SK-N-SH treated with all-trans-retinoic acid at 6 μM for 48 hours (cell line): ENCODE results near the gene ARHGAP10.

Experiments used
- ATAC-seq: fragments of 200-7000 bp; cut with Tn5 transposase; 3 replicates; pipeline ENCODE4 v1.9.1; 2020; ENCODE audit warnings: mild to moderate bottlenecking, moderate library complexity
- ARNTL ChIP-seq: fragments of 450-650 bp; formaldehyde crosslinking; IDR thresholded peaks from 2 replicates; pipeline ENCODE4 v1.5.0; 2020; ENCODE audit warnings: low read depth, mild to moderate bottlenecking, moderate library complexity, borderline replicate concordance
- BACH2 ChIP-seq: fragments of 250-450 bp; sonication (Bioruptor Pico); IDR thresholded peaks from 2 replicates; pipeline ENCODE4 v1.9.0; 2021; ENCODE audit warnings: mild to moderate bottlenecking, borderline replicate concordance
- CSDC2 ChIP-seq: fragments of 250-450 bp; sonication (Bioruptor Pico); IDR thresholded peaks from 2 replicates; pipeline ENCODE4 v1.5.0; 2020; ENCODE audit warnings: mild to moderate bottlenecking, moderate library complexity
- ESRRG ChIP-seq: fragments of 250-450 bp; sonication (Bioruptor Pico); IDR thresholded peaks from 2 replicates; pipeline ENCODE4 v1.6.1; 2021; ENCODE audit warnings: mild to moderate bottlenecking
- GLIS3 ChIP-seq: fragments of 250-450 bp; sonication (Bioruptor Pico); IDR thresholded peaks from 2 replicates; pipeline ENCODE4 v1.5.0; 2020; ENCODE audit warnings: mild to moderate bottlenecking, moderate library complexity
- ISL1 ChIP-seq: fragments of 250-450 bp; sonication (Bioruptor Pico); IDR thresholded peaks from 2 replicates; pipeline ENCODE4 v2.1.2; 2022; ENCODE audit warnings: mild to moderate bottlenecking, moderate library complexity
- OSR1 ChIP-seq: fragments of 250-450 bp; sonication (Bioruptor Pico); IDR thresholded peaks from 2 replicates; pipeline ENCODE4 v1.8.0; 2022; ENCODE audit warnings: moderate library complexity, mild to moderate bottlenecking, inconsistent platforms
- PPARA ChIP-seq: fragments of 250-450 bp; sonication (Bioruptor Pico); IDR thresholded peaks from 2 replicates; pipeline ENCODE4 v1.5.0; 2020; ENCODE audit warnings: mild to moderate bottlenecking, borderline replicate concordance
- RARB ChIP-seq: fragments of 250-450 bp; sonication (Bioruptor Pico); IDR thresholded peaks from 2 replicates; pipeline ENCODE4 v1.8.0; 2021; ENCODE audit warnings: mild to moderate bottlenecking, moderate library complexity
- SNAI2 ChIP-seq: fragments of 250-450 bp; sonication (Bioruptor Pico); IDR thresholded peaks from 2 replicates; pipeline ENCODE4 v1.5.0; 2020; ENCODE audit warnings: mild to moderate bottlenecking, moderate library complexity
- TCF4 ChIP-seq: fragments of 250-450 bp; sonication (Bioruptor Pico); IDR thresholded peaks from 2 replicates; pipeline ENCODE4 v1.8.0; 2021; ENCODE audit warnings: mild to moderate bottlenecking, moderate library complexity, borderline replicate concordance
- TOX ChIP-seq: fragments of 250-450 bp; sonication (Bioruptor Pico); IDR thresholded peaks from 2 replicates; pipeline ENCODE4 v1.8.0; 2021; ENCODE audit warnings: mild to moderate bottlenecking, moderate library complexity, borderline replicate concordance
- ZC3H10 ChIP-seq: fragments of 250-450 bp; sonication (Bioruptor Pico); IDR thresholded peaks from 2 replicates; pipeline ENCODE4 v1.5.1; 2021; ENCODE audit warnings: mild to moderate bottlenecking, moderate library complexity
- ZFP3 ChIP-seq: fragments of 250-450 bp; sonication (Bioruptor Pico); IDR thresholded peaks from 2 replicates; pipeline ENCODE4 v1.5.0; 2020; ENCODE audit warnings: mild to moderate bottlenecking, moderate library complexity
- ZFP30 ChIP-seq: fragments of 450-650 bp; formaldehyde crosslinking; IDR thresholded peaks from 2 replicates; pipeline ENCODE4 v1.5.0; 2022; ENCODE audit warnings: mild to moderate bottlenecking, moderate library complexity
- ZNF565 ChIP-seq: fragments of 450-650 bp; formaldehyde crosslinking; conservative IDR thresholded peaks from 2 replicates; pipeline ENCODE4 v1.5.0; 2020; ENCODE audit warnings: low read depth, mild to moderate bottlenecking, moderate library complexity
- ZNF70 ChIP-seq: fragments of 450-650 bp; formaldehyde crosslinking; IDR thresholded peaks from 2 replicates; pipeline ENCODE4 v1.5.0; 2020; ENCODE audit warnings: mild to moderate bottlenecking, moderate library complexity
- ZNF8 ChIP-seq: fragments of 450-650 bp; formaldehyde crosslinking; IDR thresholded peaks from 2 replicates; pipeline ENCODE4 v1.5.0; 2020; ENCODE audit warnings: mild to moderate bottlenecking, moderate library complexity
- TF ChIP-seq, protein P1 (sequence below): fragments of 250-450 bp; sonication (Bioruptor Pico); IDR thresholded peaks from 2 replicates; pipeline ENCODE4 v1.8.0; 2021; ENCODE audit warnings: low read depth, mild to moderate bottlenecking, moderate library complexity, borderline replicate concordance
- TF ChIP-seq, protein P2 (sequence below): fragments of 250-450 bp; sonication (Bioruptor Pico); IDR thresholded peaks from 2 replicates; pipeline ENCODE4 v1.5.1; 2020; ENCODE audit warnings: low read depth, mild to moderate bottlenecking, moderate library complexity
- TF ChIP-seq, protein P3 (sequence below): fragments of 250-450 bp; sonication (Bioruptor Pico); IDR thresholded peaks from 2 replicates; pipeline ENCODE4 v1.8.0; 2020; ENCODE audit warnings: mild to moderate bottlenecking, moderate library complexity, borderline replicate concordance
- TF ChIP-seq, protein P4 (sequence below): fragments of 250-450 bp; sonication (Bioruptor Pico); IDR thresholded peaks from 2 replicates; pipeline ENCODE4 v1.5.0; 2020; ENCODE audit warnings: mild to moderate bottlenecking, moderate library complexity
- TF ChIP-seq, protein P5 (sequence below): fragments of 250-450 bp; sonication (Bioruptor Pico); IDR thresholded peaks from 2 replicates; pipeline ENCODE4 v1.5.1; 2021; ENCODE audit warnings: mild to moderate bottlenecking, moderate library complexity

ARHGAP10 gene

DNA sequence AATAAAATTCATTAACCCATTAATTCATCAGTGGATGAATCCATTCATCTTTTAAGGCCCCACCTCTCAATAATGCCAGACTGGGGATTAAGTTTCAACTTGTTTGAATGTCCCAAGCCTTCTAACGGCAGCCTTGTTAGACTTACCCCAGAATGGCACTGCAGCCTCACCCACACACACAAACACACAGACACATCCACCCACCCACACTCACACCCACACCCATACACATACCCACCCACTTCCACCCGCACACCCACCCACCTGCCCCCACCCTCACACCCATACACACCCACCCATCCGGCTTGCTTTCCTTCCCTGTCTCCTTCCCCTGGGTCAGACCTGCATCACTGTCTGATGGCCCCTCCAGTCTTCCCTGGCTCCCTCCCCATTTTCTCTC, 102.6 kb downstream of the ARHGAP10 start:
- no peak for TF ChIP-seq ISL1
- no peak for TF ChIP-seq RARB (CRISPR knock-in tag)
- no peak for TF ChIP-seq TOX (CRISPR knock-in tag)
- no peak for TF ChIP-seq ZNF8 (CRISPR knock-in tag)
- no peak for TF ChIP-seq ARNTL (CRISPR knock-in tag)
- TF ChIP-seq CSDC2 (CRISPR knock-in tag), result no peak
- no peak for TF ChIP-seq ZFP3 (CRISPR knock-in tag)
- TF ChIP-seq BACH2 (CRISPR knock-in tag), result no peak
- TF ChIP-seq, all 23 proteins: peak for 0
- ATAC-seq, result no peak

DNA sequence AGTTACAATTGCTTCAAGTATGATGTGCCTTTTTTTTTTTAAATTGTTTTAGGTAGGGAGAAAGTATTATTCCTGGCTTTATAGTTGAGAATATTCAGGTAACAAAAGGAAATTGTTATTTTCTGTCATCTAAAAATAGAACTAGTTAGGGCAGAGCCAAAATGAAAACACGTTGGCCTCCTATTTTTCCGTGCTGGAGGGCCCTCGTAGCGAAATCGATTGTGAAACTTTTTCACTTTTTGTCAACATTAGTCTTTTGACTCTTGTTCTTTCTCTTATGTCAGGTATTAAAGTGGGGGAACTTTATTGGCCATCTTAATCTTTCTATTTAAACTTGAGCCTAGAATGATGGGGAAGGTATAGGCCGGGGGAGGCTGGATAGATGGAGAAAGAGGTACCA, 104.9 kb downstream of the ARHGAP10 start:
- TF ChIP-seq ARNTL (CRISPR knock-in tag), result no peak
- no peak for TF ChIP-seq ESRRG
- no peak for TF ChIP-seq ZNF8 (CRISPR knock-in tag)
- TF ChIP-seq ZNF565 (CRISPR knock-in tag), result no peak
- no peak for TF ChIP-seq ZC3H10 (CRISPR knock-in tag)
- TF ChIP-seq OSR1 (CRISPR knock-in tag), result no peak
- TF ChIP-seq, protein P1, sequence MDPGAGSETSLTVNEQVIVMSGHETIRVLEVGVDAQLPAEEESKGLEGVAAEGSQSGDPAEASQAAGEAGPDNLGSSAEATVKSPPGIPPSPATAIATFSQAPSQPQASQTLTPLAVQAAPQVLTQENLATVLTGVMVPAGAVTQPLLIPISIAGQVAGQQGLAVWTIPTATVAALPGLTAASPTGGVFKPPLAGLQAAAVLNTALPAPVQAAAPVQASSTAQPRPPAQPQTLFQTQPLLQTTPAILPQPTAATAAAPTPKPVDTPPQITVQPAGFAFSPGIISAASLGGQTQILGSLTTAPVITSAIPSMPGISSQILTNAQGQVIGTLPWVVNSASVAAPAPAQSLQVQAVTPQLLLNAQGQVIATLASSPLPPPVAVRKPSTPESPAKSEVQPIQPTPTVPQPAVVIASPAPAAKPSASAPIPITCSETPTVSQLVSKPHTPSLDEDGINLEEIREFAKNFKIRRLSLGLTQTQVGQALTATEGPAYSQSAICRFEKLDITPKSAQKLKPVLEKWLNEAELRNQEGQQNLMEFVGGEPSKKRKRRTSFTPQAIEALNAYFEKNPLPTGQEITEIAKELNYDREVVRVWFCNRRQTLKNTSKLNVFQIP, result no peak
- TF ChIP-seq TCF4 (CRISPR knock-in tag), result no peak
- no peak for TF ChIP-seq RARB (CRISPR knock-in tag)
- TF ChIP-seq GLIS3 (CRISPR knock-in tag), result no peak
- TF ChIP-seq, protein P2, sequence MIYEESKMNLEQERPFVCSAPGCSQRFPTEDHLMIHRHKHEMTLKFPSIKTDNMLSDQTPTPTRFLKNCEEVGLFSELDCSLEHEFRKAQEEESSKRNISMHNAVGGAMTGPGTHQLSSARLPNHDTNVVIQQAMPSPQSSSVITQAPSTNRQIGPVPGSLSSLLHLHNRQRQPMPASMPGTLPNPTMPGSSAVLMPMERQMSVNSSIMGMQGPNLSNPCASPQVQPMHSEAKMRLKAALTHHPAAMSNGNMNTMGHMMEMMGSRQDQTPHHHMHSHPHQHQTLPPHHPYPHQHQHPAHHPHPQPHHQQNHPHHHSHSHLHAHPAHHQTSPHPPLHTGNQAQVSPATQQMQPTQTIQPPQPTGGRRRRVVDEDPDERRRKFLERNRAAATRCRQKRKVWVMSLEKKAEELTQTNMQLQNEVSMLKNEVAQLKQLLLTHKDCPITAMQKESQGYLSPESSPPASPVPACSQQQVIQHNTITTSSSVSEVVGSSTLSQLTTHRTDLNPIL, result no peak
- TF ChIP-seq, protein P3, sequence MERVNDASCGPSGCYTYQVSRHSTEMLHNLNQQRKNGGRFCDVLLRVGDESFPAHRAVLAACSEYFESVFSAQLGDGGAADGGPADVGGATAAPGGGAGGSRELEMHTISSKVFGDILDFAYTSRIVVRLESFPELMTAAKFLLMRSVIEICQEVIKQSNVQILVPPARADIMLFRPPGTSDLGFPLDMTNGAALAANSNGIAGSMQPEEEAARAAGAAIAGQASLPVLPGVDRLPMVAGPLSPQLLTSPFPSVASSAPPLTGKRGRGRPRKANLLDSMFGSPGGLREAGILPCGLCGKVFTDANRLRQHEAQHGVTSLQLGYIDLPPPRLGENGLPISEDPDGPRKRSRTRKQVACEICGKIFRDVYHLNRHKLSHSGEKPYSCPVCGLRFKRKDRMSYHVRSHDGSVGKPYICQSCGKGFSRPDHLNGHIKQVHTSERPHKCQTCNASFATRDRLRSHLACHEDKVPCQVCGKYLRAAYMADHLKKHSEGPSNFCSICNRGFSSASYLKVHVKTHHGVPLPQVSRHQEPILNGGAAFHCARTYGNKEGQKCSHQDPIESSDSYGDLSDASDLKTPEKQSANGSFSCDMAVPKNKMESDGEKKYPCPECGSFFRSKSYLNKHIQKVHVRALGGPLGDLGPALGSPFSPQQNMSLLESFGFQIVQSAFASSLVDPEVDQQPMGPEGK, result no peak
- TF ChIP-seq ZFP30 (CRISPR knock-in tag), result no peak
- no peak for TF ChIP-seq ZNF70 (CRISPR knock-in tag)
- TF ChIP-seq, protein P4, sequence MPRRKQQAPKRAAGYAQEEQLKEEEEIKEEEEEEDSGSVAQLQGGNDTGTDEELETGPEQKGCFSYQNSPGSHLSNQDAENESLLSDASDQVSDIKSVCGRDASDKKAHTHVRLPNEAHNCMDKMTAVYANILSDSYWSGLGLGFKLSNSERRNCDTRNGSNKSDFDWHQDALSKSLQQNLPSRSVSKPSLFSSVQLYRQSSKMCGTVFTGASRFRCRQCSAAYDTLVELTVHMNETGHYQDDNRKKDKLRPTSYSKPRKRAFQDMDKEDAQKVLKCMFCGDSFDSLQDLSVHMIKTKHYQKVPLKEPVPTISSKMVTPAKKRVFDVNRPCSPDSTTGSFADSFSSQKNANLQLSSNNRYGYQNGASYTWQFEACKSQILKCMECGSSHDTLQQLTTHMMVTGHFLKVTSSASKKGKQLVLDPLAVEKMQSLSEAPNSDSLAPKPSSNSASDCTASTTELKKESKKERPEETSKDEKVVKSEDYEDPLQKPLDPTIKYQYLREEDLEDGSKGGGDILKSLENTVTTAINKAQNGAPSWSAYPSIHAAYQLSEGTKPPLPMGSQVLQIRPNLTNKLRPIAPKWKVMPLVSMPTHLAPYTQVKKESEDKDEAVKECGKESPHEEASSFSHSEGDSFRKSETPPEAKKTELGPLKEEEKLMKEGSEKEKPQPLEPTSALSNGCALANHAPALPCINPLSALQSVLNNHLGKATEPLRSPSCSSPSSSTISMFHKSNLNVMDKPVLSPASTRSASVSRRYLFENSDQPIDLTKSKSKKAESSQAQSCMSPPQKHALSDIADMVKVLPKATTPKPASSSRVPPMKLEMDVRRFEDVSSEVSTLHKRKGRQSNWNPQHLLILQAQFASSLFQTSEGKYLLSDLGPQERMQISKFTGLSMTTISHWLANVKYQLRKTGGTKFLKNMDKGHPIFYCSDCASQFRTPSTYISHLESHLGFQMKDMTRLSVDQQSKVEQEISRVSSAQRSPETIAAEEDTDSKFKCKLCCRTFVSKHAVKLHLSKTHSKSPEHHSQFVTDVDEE (CRISPR knock-in tag), result no peak
- TF ChIP-seq BACH2 (CRISPR knock-in tag), result no peak
- TF ChIP-seq, protein P5, sequence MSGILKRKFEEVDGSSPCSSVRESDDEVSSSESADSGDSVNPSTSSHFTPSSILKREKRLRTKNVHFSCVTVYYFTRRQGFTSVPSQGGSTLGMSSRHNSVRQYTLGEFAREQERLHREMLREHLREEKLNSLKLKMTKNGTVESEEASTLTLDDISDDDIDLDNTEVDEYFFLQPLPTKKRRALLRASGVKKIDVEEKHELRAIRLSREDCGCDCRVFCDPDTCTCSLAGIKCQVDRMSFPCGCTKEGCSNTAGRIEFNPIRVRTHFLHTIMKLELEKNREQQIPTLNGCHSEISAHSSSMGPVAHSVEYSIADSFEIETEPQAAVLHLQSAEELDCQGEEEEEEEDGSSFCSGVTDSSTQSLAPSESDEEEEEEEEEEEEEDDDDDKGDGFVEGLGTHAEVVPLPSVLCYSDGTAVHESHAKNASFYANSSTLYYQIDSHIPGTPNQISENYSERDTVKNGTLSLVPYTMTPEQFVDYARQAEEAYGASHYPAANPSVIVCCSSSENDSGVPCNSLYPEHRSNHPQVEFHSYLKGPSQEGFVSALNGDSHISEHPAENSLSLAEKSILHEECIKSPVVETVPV (CRISPR knock-in tag), result no peak
- no peak for TF ChIP-seq CSDC2 (CRISPR knock-in tag)
- TF ChIP-seq SNAI2 (CRISPR knock-in tag), result no peak
- TF ChIP-seq ZFP3 (CRISPR knock-in tag), result no peak
- no peak for ATAC-seq

DNA sequence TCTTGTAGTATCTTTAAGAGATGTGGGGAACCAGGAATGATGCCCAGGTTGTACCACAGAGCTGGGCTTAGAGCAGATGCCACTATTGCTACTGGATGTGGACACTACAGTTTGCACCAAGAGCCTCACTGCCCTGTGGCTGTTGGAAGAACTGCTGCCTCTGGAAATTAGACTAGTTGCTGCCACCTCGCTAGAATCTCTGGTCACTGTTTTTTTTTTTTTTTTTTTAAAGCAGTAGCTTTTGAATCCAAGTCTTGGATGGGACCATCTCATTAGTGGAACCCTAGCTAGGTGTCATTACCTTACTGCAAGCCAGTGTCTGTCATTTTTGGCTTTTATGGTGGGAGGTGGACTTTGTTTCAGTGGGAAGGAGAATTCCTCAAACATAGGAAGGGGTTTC, 105.5 kb downstream of the ARHGAP10 start:
- peak; percentile 65 for ATAC-seq
- TF ChIP-seq ZC3H10 (CRISPR knock-in tag) (no peak), ESRRG (no peak), ISL1 (no peak), ZNF565 (CRISPR knock-in tag) (no peak), RARB (CRISPR knock-in tag) (no peak), PPARA (CRISPR knock-in tag) (no peak), ZFP30 (CRISPR knock-in tag) (no peak)
- TF ChIP-seq, protein P3, result no peak
